Kidney tubule cell (primary cell): Measurements from ENCODE around the gene CEP112.
"Not testable (repeated sequence)": the region's sequence is repeated elsewhere in the genome, so short reads cannot be mapped to it uniquely, and the experiment has no call there.

Experiments
- DNase-seq: peaks from one replicate; pipeline ENCODE4 v3.0.0-alpha.2; 2018; ENCODE audit warnings: low spot score

The CEP112 gene

DNA sequence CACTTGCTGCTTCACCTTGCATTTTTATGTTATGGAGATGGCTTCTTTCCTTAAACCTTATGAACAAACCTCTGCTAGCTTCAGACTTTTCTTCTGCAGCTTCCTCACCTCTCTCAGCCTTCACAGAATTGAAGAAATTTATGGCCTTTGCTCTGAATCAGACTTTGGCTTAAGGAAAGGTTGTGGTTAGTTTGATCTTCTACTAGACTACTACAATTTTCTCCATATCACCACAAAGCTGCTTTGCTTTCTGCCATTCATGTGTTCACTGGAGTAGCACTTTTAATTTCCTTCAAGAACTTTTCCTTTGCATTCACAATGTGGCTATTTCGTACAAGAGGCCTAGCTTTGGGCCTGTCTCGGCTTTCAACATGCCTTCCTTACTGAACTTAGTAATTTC is 459.3 kb downstream of the CEP112 start:
- not testable (repeated sequence) for DNase-seq

DNA sequence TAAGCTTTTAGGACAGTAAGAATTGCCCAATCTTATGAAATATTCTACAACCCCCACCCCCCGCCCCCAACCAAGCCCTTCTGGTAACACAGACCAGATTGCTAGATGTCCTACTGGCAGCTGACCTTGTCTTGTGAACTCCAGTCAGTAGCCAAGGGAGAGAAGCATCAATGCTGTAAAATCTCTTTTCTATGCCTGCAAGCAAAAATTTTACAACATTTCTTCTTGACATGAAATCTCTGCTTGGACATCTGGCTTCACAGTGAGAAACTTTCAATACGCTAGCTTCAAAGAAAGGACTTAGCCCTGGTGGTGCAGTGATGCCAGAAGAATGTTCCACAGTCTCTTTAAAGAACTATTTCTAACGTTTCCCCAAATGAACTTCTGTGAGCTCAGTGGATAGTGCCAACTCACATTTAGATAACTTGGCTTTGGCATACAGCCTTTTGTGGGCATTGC is 461.2 kb downstream of the CEP112 start:
- DNase-seq = no peak

DNA sequence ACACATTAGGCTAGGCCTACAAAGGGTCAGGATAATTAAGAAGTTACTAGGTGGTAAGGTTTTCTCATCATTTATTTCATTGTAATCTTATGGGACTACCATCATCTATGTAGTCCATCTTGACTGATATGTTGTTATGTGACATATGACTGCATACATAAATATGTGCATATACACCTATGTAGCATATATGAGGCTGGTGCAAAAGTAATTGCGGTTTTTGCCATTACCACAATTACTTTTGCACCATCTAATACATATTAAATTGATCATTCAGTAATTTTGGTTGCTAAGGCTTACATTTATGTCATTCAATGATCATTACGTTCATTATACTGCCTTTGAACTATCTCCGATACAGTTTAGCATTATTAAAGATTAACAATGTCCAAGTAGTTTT is 462.7 kb downstream of the CEP112 start:
- no peak for DNase-seq

DNA sequence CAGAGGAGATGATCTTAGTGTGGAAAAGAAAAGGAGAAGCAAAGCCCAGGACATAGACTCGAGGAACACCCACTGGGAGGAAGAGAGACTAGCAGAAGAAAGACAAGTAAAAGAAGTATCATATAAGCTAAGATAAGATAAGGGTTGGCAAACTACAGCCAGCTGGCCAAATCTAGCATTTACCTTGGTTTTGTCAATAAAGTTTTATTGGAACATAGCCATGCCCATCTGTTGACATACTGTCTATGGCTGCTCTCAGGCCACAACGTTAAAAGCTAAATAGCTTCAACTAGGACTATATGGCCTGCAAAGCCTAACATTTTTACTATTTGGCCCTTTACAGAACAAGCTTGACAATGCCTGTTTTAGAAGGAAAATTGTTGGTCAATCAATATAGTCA is 464.1 kb downstream of the CEP112 start:
- no peak for DNase-seq

DNA sequence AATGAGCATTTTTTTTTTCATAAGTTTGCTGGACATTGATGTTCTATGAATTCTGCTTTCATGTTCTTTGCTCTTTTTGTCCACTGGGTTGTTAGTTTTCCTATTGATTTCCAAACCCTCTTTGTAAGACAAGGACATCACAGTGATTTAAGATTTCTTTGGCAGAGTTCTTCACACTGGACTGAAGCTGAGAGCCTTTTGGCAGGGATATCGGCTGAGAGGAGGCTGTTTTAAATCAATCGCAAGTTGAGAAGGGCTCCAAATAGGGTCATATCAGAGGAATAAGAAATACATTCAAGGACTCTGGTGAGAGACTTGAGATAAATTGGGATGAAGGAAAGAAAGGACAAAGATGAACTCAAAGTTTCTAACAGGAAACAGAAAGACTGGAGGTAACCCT is 464.7 kb downstream of the CEP112 start:
- DNase-seq = no peak

DNA sequence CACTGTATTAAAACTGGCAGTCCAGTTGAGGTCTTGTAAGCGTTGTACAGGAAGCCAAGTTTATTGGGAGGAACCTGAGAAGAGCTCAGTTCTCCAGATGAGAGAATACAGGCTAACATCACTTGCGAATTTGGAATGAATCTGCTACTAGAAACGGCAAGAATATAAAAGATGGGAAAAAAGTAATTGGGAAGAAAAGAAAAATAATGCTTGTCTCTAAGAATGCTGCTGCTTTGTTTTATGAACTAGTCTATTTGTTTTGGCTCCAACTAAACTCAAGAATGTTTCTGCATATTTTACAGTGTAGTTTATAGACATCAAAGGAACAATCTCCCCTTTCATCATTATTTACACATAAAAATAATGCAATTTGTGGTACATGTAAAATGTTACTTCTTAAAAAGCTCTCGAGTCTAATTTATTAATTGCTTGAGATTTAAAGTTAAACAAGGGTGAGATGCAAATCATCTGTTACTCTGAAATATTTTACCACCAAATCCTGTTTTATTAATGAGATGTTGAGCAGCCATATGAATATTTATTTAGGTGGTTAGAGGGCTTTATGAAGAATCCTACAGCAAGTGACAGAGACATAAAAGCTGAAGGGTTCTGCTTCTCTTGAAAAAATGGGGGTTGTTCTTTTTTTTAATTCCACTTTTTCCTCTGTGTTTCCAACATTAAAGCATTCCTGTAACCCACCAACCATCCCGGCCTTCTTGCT is 468.3 kb downstream of the CEP112 start:
- DNase-seq = no peak

DNA sequence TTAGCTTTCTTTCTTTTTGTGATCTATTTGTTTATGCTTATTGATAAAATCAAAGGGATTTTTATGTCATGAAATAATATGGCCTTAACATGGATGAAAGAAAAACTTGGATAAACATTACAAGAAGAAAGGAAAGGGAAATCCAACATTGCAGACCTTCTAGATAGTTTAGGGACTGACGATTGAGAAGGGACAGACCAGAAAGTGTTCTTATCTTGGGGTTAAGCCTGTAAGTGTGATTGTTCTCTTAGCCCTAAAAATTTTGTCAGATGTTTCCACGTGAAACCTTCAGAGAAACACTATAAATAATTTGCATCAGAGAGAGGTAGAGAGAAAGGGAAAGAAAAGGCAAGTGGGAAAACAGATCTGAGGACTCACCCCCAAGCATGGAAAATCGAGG is 473.3 kb downstream of the CEP112 start:
- no peak for DNase-seq

DNA sequence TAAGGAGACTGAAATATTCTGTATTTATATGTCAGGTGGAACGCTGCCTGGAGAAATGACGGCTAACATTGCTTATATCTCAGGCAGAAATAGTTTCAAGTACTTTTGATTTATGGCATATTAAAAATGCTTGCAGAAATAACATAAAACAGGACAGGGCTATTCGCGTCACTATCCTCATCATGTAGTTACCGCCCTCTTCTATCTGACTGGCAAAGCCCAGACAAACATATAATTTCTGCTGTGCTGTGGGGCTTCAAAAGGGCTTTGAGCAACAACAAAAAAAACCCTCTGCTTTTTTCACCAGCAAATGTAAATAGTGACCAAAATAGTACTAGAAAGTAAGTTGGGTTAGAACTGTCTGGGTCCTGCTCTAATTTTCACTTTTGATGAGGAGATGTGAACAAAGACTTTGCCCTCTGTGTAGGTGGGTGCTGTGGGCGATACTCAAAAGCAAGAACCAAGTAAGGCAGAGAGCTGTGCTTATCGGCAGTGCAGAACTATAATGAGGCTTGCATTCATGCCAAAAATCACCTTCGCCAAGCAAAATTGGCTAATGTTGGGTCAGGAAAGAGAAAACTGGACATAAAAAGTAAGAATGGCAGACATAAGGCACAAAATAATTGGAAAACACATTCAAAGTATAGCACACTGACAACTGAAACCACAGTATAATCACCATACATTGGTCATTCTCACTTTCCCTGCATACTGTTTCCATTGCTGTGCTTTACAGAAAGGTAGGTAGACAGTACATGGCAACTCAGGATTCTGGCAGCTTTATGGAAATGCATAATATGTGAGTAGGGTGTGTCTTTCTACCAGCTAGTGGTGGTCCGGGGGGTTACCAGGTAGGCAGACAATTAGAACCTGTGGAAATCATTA is 479.3 kb downstream of the CEP112 start:
- no peak for DNase-seq

DNA sequence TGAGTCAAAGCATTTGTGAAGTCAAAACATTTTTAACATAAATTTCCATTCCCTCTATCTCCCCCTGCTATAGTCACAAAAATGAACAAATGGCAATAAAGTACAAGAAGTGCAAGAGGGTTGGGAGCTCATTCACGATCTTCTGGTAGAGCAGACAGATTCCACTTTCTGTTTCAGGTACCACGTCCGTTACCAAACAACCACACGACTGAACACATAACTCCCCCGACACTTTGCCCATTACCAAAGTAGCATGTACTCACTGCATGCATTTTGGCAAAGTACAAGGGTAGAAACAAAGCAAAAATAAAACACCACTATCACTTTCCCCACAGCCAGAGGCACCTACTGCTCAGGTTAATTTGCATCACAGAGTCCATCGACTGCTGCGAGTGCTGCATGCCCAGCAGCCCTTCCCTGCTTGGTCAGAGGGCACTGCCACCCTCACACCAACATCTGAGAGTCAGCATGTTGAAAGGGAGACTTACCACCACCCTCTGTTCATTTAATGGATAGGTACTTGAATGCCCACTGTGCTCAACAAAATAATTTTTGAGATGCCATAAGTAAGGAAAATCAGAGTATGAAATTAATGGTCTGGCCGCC is 480.2 kb downstream of the CEP112 start:
- no peak for DNase-seq

DNA sequence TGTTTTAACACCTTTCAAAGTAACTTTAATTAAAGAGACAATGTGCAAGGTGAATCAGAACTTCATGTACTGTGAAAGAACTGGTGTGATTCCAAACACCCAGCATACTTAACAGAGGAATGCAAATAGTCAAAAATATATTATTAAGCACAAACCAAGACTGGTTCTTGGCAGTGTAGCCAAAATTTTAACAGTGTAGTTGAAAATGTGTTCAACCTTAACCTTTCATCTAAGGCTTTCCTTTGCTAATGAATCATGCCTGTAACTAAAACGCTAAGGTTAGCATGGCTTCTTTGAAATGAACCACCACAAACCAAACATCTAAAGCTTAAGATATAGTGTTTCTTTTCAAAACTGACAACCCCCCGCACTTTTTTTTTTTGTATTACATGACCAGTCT is 484.2 kb downstream of the CEP112 start:
- no peak for DNase-seq

DNA sequence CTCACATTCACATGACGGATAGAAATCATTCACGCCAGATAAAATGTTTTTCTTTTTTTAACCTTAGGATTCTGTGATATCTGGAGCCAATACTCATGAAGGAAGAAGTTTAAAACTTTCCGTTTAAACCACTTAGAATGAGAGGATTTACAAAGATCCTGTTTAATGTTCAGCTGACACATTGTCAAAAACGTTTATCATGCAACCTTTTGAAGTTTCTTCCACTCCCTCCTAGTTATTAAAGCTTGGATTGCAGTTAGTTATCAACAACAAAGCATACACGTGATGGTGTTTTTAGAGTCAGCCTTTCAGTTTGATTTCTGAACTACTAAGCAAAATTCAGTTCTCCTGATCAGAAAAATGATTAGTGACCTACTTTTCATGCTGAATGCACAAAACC is 487.2 kb downstream of the CEP112 start:
- no peak for DNase-seq

DNA sequence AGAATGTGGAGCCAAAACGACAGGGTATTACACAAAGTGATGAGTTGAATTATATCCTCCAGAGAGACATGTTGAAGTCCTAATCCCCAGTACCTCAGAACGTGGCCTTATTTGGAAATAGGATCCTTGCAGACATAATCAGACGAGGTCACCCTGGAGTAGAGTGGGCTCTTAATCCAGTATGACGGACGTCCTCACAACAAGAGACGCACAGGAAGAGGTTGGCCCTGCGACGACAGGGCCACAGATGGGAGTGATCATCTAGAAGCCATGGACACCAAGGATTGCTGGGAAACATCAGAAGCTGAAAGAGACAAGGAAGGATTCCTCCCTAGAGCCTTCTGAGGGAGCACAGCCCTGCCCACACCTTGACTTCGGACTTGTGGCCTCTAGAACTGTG is 488.0 kb downstream of the CEP112 start:
- DNase-seq = no peak

DNA sequence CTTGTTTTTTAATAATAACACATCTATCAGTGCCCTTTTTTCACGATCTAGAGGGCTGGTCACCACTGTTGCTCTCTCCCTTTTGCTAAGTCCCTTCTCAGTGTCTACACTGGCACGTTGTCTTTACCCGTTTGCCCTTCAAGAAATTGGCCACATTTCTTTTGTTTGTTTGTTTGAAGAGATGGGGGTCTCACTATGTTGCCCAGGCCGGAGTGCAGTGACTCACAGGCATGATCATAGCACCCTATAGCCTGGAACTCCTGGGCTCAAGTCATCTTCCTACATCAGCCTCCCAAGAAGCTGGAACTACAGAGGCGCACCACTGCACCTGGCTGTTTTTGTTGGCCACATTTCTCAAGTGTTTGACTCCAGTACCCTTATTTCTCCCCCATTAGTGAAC is 492.5 kb downstream of the CEP112 start:
- DNase-seq = peak; percentile 8

DNA sequence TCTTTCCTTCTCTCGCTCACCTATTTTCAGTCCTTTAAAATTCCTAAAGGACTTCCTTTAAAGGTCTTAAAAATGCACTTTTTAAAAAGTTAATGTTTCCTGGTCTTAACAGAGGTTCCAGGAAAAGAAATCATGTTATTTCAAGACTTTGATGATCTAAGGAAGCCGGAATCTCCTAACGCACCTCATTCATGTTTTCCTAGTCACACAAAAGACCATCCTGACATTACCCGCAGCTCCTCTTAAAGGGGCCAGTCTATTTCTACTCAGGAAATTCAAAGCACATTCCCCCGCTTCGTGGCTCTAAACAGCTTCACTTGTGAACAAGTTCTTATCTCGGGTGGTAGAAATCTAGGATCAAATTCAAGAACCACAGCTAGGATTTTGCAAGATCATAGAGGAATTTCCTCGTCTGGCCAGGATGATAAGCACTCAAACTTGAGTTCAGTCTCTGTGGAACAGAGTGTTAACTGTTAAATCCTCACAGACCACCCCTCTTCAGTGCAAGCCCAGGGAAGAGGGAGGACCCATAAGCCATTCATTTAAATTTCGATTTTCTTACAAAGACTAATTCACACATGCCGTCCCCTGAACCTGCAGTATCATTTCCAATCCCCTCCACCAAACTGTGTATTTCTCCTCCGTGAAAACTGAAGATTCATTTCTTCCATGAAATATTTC is 493.4 kb downstream of the CEP112 start:
- peak; percentile 91 for DNase-seq

DNA sequence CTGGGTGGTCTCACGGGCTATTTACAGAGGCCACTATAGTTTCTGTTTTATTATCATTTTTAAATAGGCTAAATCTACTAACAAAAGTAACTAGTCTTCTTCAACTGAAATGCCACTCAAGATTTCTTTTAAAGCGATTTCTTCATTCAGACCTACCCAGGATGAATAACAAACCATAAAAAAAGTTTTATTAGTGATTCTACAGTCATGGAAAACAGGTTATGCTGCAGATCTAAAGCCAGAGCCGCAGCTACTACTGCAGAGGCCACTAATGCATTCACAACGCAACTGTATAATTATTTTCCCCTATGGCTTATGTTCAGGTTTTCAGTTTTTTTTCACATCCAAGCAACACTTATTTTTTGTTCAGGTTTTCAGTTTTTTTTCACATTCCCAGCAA is 494.3 kb downstream of the CEP112 start:
- DNase-seq = no peak

DNA sequence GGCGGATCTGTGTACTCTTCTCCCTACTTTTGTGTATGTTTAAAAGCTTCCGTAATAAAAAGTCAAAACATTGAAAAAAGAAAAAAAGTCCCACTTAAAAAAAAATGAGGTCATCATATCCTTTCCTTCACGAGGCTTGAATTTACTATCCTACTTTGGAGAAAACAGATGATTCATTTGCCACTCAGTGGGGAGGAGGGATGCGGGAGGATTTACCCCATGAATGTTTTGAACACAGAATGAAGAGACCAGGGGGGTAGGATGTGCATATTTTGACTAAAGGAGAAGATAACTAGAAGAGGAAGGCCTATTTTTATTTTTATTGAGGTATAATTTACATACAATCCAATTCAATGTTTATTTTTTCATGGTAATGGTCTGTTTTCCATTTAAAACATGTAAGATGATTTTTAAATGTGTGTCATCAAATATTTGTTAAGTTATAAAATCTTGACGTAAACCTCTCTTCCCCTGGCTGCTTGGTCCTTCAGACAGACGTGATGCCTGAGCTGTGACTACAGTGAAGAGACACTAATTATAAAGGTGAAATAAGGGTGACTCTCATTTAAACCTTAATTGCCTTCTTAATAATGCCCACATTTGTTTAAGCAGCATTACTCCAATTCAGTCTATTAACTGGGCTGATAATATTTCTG is 495.1 kb downstream of the CEP112 start:
- DNase-seq = peak; percentile 71

DNA sequence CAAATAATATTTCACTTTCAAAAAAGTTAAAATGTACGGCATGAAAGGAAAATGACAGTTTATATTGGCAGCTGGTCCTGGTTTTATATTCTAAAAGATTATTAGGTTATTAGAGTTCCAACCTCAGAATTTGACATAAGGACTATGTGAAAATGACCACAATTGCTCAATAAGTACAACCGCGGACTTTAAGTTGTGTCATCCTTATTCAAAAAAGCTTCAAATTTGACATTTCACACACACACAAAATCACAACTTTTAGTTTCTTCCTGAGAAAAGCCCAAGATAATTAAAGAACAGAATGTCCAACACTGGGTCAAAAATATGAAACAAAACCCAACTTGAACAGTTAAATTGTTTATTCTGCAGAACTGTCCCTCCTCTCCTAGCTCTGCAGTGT is 497.3 kb downstream of the CEP112 start:
- DNase-seq = no peak

DNA sequence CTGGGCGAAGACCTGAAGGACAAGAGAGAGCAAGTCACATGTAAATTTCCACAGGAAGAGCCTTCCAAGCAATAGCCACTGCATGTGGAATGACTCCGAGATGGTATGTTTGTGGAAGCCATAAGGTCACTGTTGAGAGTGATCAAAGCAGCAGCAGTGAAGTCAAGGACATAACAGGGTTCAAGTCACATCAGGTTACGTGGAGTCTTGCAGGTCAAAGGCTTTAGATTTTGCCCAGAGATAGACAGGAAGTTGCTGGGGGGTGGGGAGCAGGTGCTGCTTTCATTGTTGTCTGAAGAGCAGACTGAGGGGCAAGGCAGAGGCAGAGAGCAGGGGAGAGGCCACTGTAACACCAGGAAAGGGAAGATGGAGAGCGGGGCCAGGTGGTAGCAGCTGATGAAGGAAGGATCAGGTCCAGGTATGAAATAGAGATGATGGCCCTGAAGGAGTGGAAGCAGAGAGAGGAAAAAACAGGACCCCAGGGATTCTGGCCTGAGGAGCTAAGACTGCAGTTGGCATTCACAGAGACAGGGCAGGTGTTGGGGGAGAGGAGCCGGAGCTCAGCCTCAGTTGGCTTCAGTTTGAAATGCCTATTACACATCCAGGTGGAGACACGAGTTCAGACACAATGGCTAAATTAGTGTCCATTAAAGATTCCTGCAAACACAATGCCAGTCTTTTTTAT is 501.2 kb downstream of the CEP112 start:
- no peak for DNase-seq

DNA sequence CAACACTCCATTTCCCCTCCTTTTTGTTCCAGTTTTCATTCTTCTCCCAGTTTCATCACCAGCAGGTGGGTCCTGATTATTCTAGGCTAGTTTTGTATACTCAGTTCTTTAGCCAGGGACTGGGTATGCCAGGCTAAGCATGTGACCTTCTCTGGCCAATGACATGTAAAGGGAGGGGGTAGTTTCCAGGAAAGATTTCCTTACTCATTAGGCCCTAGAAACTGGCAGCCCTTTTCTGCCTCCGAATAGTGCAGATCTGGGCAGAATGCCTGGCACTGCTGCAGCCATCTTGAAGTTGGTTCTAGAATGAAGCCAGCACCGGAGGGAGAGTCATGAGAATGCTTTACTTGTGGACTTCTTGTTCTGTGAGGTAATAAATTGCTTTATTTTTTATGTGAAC is 503.6 kb downstream of the CEP112 start:
- DNase-seq = no peak

DNA sequence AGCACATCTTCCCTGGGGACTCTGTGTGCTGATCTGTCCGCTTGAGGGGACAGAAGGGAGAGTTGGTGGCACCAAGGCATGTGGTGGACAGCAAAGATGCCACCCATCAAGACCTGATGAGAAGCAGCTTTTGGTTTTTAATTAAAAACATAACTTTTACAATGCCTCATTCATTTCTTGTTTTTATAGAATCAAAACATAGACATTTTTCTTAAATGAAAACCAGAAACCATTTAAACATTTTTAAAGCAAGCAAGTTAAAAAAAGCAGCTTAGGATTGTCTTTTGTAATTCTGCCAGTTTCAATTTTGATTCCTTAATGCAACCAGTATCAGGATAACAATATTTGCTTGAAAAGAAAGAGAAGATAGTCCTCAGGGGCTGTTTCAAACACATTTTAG is 506.8 kb downstream of the CEP112 start:
- DNase-seq = no peak

DNA sequence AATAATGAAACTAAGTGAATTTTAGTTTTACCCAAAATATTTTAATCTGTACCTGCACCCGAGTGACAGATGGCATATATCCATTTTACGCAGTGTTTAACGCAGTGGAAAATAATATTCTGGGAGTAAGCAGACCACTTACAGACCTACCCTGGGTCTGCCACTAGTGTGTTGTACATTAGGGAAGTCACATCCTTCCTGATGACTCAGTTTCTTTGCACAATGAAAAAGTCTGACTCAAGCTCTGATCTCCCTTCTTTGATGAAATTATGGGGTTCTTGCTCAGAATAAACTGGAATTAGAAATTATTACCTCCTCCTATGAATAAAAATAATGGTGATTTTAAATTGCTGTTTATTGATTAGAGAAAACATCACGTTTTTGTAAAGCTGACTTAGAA is 507.3 kb downstream of the CEP112 start:
- DNase-seq = peak; percentile 23
